HFFc6 (cell line): ENCODE results near the gene TMEM178B. TPM values are rescaled to one million over a fixed set of nuclear protein-coding genes. Genes with fewer than 3 reads are reported as not detected.

Experiments used
- DNase-seq: peaks from one replicate; pipeline ENCODE4 v3.0.0-alpha.2; 2018
- H3K27ac Mint-ChIP-seq: 2 replicates; pipeline ENCODE4 v1.8.0; 2020; ENCODE audit warnings: mild to moderate bottlenecking, mixed read lengths
- H3K27me3 Mint-ChIP-seq: 2 replicates; pipeline ENCODE4 v1.8.0; 2021; ENCODE audit warnings: mild to moderate bottlenecking, moderate library complexity, mixed read lengths; ENCODE audit not compliant: insufficient read depth
- H3K36me3 Mint-ChIP-seq: 2 replicates; pipeline ENCODE4 v1.8.0; 2021; ENCODE audit warnings: low read depth, mixed read lengths
- H3K4me1 Mint-ChIP-seq: 2 replicates; pipeline ENCODE4 v1.8.0; 2020; ENCODE audit warnings: low read depth, mixed read lengths
- H3K4me3 Mint-ChIP-seq: 2 replicates; pipeline ENCODE4 v1.8.0; 2020; ENCODE audit warnings: mild to moderate bottlenecking, moderate library complexity, mixed read lengths
- H3K9me3 Mint-ChIP-seq: 2 replicates; pipeline ENCODE4 v1.8.0; 2020; ENCODE audit warnings: mild to moderate bottlenecking, mixed read lengths
- CTCF ChIP-seq: fragments of 200-600 bp; sonication (generic); IDR thresholded peaks from 2 replicates; pipeline ENCODE4 v1.5.0; 2021; ENCODE audit warnings: antibody characterized with exemption, mild to moderate bottlenecking
- total RNA-seq, 6 experiments: library from RNA; stranded (reverse); fragmentation: NEBNext Ultra II Directional; extraction: Animal tissue kit (Norgen Biotek cat#: 25700); gene quantifications; 2 replicates in 1 of 6; 3 replicates in 5 of 6; pipeline ENCODE4 v1.2.3, GENCODE V29; 2021

Gene TMEM178B
- total RNA-seq, 6 experiments from 2014 or later = 2.8 to 8.4 (median 6.6) TPM

GRCh38 chr7:141522657-141523342, 448.9 kb downstream of the TMEM178B start:
- Mint-ChIP-seq H3K36me3 (no peaks in the 10 kb centered on the region), H3K4me1 (no peaks in the 10 kb centered on the region), H3K27me3 (peaks cover 16% of the 10 kb centered on the region), H3K9me3 (no peaks in the 10 kb centered on the region), H3K27ac (no peak overlapping the region), H3K4me3 (no peak overlapping the region)
- no peak for DNase-seq
- TF ChIP-seq CTCF = no peak

- Mint-ChIP-seq H3K4me1 (no peaks in the 10 kb centered on the region), H3K36me3 (no peaks in the 10 kb centered on the region), H3K9me3 (no peaks in the 10 kb centered on the region), H3K4me3 (no peak overlapping the region), H3K27me3 (peaks cover 12% of the 10 kb centered on the region), H3K27ac (no peak overlapping the region)
- no peak for DNase-seq
- no peak for TF ChIP-seq CTCF
Observed at GRCh38 chr7:141525973-141526514, 452.2 kb downstream of the TMEM178B start.

- H3K9me3 Mint-ChIP-seq = no peaks in the 10 kb centered on the region
- no peaks in the 10 kb centered on the region for H3K4me1 Mint-ChIP-seq
- H3K4me3 Mint-ChIP-seq = no peak overlapping the region
- no peaks in the 10 kb centered on the region for H3K36me3 Mint-ChIP-seq
- H3K27me3 Mint-ChIP-seq = peaks cover 10% of the 10 kb centered on the region
- TF ChIP-seq CTCF = no peak
- no peak overlapping the region for H3K27ac Mint-ChIP-seq
- DNase-seq = no peak
Observed at GRCh38 chr7:141527076-141527475, 453.2 kb downstream of the TMEM178B start.

GRCh38 chr7:141528399-141528798, 454.5 kb downstream of the TMEM178B start:
- no peak for DNase-seq
- Mint-ChIP-seq H3K9me3 (no peaks in the 10 kb centered on the region), H3K36me3 (no peaks in the 10 kb centered on the region), H3K27ac (no peak overlapping the region), H3K27me3 (peaks cover 6% of the 10 kb centered on the region), H3K4me3 (no peak overlapping the region), H3K4me1 (no peaks in the 10 kb centered on the region)
- no peak for TF ChIP-seq CTCF

Other genes starting within 250 kb of the TMEM178B start
- gene BRAF, start 149.1 kb upstream of the TMEM178B start, total RNA-seq = 10 to 100 TPM; 20.3 to 24.2 (median 22.8) TPM
- gene MRPS33, start 59.1 kb upstream of the TMEM178B start, total RNA-seq = 10 to 100 TPM; 61.7 to 78.9 (median 68.1) TPM